LNCaP clone FGC (cell line): ENCODE data around the gene GARIN3.
"Not testable (repeated sequence)": the region's sequence is repeated elsewhere in the genome, so short reads cannot be mapped to it uniquely, and the experiment has no call there.

Source experiments
- DNase-seq: peaks from one replicate; pipeline ENCODE4 v3.0.0-alpha.2; 2011; ENCODE audit warnings: low read depth
- H3K4me3 ChIP-seq: 2 replicates; pipeline ENCODE4 v1.5.1; 2011; ENCODE audit warnings: mild to moderate bottlenecking, low read depth, low read length, control low read depth
- TF ChIP-seq, protein P1 (sequence below): IDR thresholded peaks from 2 replicates; pipeline ENCODE4 v1.5.1; 2012; ENCODE audit warnings: mild to moderate bottlenecking; ENCODE audit not compliant: control insufficient read depth, insufficient read depth; ENCODE audit errors: extremely low read depth

GARIN3 gene

DNA sequence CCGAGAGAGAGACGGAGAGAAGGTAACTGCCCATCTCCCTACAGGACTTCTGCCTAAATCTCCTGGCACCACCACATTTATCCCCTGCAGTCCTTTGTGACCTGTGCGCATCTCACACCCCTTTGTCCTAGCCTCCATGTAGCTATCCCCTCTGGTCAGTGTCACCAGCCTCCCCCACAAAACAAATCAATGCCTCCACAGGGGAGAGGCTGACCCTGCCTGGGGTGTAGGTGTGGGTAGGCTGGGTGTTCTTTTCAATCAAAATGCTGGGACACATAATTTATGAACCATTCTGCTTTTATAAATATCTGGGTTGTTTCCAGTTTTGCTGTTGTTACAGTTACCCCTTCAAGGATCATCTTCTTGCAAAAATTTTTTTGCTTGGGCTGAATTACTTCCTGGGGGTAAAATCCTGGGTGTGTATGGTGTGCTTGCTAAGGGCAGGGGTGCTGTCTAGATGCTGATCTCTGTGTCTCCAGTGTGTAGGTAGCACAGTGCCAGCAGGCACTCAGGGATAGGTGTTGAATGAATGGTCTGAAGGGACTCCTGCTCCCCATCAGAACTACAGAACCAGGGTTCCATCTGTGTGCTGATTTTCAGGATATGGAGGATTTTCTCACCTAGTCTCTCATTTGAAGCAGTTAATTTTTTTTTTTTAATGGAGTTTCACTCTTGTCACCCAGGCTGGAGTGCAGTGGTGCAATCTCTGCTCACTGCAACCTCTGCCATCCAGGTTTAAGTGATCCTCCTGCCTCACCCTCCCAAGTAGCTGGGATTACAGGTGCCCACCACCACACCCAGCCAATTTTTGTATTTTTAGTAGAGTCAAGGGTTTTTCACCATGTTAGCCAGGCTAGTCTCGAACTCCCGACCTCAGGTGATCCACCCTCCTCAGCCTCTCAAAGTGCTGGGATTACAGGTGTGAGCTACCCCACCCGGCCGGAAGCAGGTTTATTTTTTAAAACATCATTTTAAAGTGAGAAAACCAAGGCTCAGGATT is at the start of gene GARIN3:
Gene GARIN3, minus strand, starts transcription at position 51 of the 1,000 bp plus-strand sequence. CDS start 96 bp downstream, outside the sequence.
- DNase-seq: no peak
- TF ChIP-seq, protein P1, sequence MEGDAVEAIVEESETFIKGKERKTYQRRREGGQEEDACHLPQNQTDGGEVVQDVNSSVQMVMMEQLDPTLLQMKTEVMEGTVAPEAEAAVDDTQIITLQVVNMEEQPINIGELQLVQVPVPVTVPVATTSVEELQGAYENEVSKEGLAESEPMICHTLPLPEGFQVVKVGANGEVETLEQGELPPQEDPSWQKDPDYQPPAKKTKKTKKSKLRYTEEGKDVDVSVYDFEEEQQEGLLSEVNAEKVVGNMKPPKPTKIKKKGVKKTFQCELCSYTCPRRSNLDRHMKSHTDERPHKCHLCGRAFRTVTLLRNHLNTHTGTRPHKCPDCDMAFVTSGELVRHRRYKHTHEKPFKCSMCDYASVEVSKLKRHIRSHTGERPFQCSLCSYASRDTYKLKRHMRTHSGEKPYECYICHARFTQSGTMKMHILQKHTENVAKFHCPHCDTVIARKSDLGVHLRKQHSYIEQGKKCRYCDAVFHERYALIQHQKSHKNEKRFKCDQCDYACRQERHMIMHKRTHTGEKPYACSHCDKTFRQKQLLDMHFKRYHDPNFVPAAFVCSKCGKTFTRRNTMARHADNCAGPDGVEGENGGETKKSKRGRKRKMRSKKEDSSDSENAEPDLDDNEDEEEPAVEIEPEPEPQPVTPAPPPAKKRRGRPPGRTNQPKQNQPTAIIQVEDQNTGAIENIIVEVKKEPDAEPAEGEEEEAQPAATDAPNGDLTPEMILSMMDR: no peak
- no peak within 1 kb of the TSS for H3K4me3 ChIP-seq

DNA sequence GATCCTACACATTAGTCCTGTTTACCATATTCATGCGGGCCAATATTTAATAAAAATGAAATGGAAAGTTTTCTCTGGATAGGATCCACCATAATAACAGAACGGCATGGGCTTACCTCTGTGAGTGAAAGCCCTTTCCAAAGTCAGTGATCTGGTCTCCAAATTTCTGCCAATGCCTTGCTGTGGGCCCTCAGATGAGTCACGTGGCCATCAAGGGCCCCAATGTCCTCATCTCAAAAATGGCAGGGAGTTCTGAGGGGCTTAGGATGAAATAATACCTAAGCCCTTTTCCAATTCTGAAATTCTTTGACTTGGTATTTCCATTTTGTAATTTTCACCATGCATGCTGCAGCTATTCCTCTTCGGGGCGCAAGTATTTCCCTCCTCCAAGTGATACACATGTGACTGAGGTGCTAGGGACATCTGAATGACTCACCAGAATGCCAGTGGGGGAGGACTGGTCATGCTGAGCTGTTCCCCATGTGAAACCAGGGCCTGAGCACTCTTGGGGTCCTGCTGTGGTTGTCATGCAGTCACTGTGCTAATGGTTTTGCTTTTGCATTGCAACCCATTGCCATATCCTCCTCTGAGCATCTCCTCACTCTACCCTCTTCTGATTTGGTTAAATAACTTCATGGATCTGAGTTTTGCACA is 49.6 kb upstream of the GARIN3 start:
- TF ChIP-seq, protein P1: no peak
- no peak for DNase-seq
- no peak overlapping the region for H3K4me3 ChIP-seq

DNA sequence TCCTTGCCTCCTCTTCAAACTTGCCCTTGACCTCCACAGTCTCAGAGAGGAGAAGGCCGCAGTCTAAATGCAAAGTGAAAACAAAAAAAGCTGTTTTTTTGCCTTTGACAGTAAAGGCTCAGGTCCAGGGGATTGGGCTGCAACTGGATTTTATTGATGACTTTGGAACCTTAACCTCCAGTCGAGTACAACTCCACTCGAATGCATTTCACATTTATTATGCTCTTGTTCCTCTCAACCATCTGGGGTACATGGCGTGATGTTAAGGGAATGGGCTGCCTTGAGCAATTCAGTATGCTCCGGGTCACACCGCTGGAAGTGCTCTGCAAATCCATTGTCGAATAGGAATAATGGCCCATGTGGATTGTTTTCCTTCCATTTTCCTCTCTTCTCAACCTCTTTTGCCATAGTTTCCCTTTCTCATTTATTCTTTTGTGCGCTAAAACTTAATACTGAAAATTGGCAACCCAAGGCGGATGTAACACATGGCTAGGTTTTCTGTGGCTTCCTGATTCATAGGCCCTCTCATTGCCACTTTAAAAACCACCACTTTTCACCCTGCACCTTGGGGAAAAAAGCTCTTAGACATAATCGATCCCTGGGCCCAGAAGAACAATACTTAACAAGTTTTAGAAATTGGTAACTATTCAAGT is 48.9 kb upstream of the GARIN3 start:
- H3K4me3 ChIP-seq: no peak overlapping the region
- TF ChIP-seq, protein P1: no peak
- DNase-seq: no peak

DNA sequence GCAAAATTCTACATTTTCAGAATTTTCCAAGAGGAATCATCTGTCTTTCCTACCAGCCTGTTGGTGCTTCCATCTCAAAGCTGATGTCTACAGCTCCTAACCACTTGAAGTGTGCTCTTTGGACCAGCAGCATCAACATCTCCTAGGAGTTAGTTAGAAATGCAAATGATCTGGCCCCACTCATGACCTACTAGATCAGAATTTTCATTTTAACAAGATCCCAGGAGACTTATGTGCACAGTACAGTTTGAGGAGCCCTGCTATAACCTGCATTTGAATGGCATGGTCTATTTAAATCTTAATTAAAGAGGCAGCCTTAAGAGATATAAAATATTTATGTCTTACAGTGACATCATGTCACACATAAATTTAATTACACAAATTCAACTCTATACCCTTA is 48.4 kb upstream of the GARIN3 start:
- no peak for DNase-seq
- TF ChIP-seq, protein P1: no peak
- H3K4me3 ChIP-seq: no peak overlapping the region

- TF ChIP-seq, protein P1: no peak
- no peak for DNase-seq
- no peak overlapping the region for H3K4me3 ChIP-seq
Observed at GRCh38 chr5:157213527-157214243, 47.6 kb upstream of the GARIN3 start.

DNA sequence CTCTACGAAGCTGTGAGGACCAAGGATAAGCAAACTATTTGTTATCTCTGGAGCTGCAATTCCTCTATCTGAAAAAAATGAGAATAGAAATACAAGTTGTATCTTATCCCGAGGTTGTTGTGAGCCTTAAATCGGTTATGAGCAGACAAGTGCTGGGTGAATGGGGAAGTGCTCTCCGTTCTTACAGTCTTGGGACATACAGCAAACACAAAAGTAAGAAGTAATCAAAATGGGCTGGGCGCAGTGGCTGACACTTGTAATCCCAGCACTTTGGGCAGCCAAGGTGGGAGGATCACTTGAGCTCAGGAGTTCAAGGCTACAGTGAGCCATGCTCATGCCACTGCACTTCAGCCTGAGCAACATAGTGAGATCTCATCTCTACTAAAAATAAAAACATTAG is 46.2 kb upstream of the GARIN3 start:
- DNase-seq: no peak
- H3K4me3 ChIP-seq: no peak overlapping the region
- TF ChIP-seq, protein P1: no peak

GRCh38 chr5:157210652-157211051 is 44.6 kb upstream of the GARIN3 start:
- DNase-seq, H3K4me3 ChIP-seq: not testable (repeated sequence)
